Keratinocyte (primary cell): ENCODE data around the gene EPHB3. TPM values are rescaled to one million over a fixed set of nuclear protein-coding genes. Genes with fewer than 3 reads are reported as not detected.

Experiments used
- DNase-seq: peaks from one replicate; pipeline ENCODE4 v3.0.0-alpha.2; 2011; ENCODE audit warnings: low read depth, missing footprints, low spot score
- FAIRE-seq: peaks from 2 replicates; lab custom pipeline; 2011; peaks lifted over from hg19 to GRCh38; lab: Jason Lieb, UNC
- H2AFZ ChIP-seq: 2 replicates; pipeline ENCODE4 v1.6.0; 2012; ENCODE audit warnings: low read length, control low read depth, inconsistent platforms; ENCODE audit not compliant: control insufficient read depth
- H3K27ac ChIP-seq: 2 replicates; pipeline ENCODE4 v1.5.1; 2011; ENCODE audit warnings: low read length; ENCODE audit not compliant: control insufficient read depth, insufficient read depth
- H3K27me3 ChIP-seq: 3 replicates; pipeline ENCODE4 v1.6.0; 2011; ENCODE audit warnings: low read length; ENCODE audit not compliant: control insufficient read depth, insufficient read depth; ENCODE audit errors: extremely low read depth
- H3K36me3 ChIP-seq, 2 experiments: 2 replicates in 1 of 2; 3 replicates in 1 of 2; pipeline ENCODE4 v1.5.1; 2011; ENCODE audit warnings: low read length in 2 of 2, mild to moderate bottlenecking in 1 of 2; ENCODE audit not compliant: control insufficient read depth in 2 of 2, insufficient read depth in 2 of 2; ENCODE audit errors: extremely low read depth in 1 of 2
- H3K4me1 ChIP-seq: 3 replicates; pipeline ENCODE4 v1.5.1; 2011; ENCODE audit warnings: low read length; ENCODE audit not compliant: control insufficient read depth, insufficient read depth; ENCODE audit errors: extremely low read depth
- H3K4me2 ChIP-seq: 3 replicates; pipeline ENCODE4 v1.6.0; 2011; ENCODE audit warnings: low read depth, low read length; ENCODE audit not compliant: control insufficient read depth, insufficient read depth; ENCODE audit errors: extremely low read depth
- H3K4me3 ChIP-seq, 3 experiments: fragments of 200-600 bp in 1 of 3; sonication (generic) in 1 of 3; 2 replicates in 2 of 3; 3 replicates in 1 of 3; pipeline ENCODE4 v1.5.1; 2011 to 2016; ENCODE audit warnings: low read length in 3 of 3, mild to moderate bottlenecking in 3 of 3, control low read depth in 2 of 3, inconsistent platforms in 1 of 3, low read depth in 1 of 3, mixed read lengths in 1 of 3, mixed run types in 1 of 3, moderate library complexity in 1 of 3; ENCODE audit not compliant: control insufficient read depth in 2 of 3, insufficient read depth in 2 of 3; ENCODE audit errors: extremely low read depth in 1 of 3
- H3K79me2 ChIP-seq: 2 replicates; pipeline ENCODE4 v1.6.0; 2012; ENCODE audit warnings: low read length; ENCODE audit not compliant: control insufficient read depth, insufficient read depth
- H3K9ac ChIP-seq: 3 replicates; pipeline ENCODE4 v1.6.0; 2011; ENCODE audit warnings: low read length; ENCODE audit not compliant: control insufficient read depth, insufficient read depth; ENCODE audit errors: extremely low read depth
- H3K9me1 ChIP-seq: 3 replicates; pipeline ENCODE4 v1.6.0; 2011; ENCODE audit warnings: low read length; ENCODE audit not compliant: control insufficient read depth, insufficient read depth; ENCODE audit errors: extremely low read depth
- H3K9me3 ChIP-seq: 2 replicates; pipeline ENCODE4 v1.5.1; 2012; ENCODE audit warnings: low read depth, low read length; ENCODE audit not compliant: control insufficient read depth
- H4K20me1 ChIP-seq: 3 replicates; pipeline ENCODE4 v1.6.0; 2011; ENCODE audit warnings: low read length; ENCODE audit not compliant: control insufficient read depth, insufficient read depth; ENCODE audit errors: extremely low read depth
- EZH2 ChIP-seq: IDR thresholded peaks from one replicate; pipeline ENCODE4 v1.6.1; 2012; ENCODE audit warnings: inconsistent platforms, mild to moderate bottlenecking, low read length, moderate library complexity
- dilution Hi-C: fragments of 300-500 bp; cut with MboI; formaldehyde crosslinking; loops from one replicate; pipeline ENCODE4 v1.7.0; 2020; ENCODE audit warnings: low sequenced_read_pairs; ENCODE audit not compliant: extremely low pct_ligation_motif_present
- polyA plus RNA-seq, 5 experiments: library from polyadenylated mRNA; depleted of rRNA in 3 of 5; stranded (reverse) in 3 of 5; stranded (forward) in 1 of 5; unstranded in 1 of 5; fragments of >200 nt; gene quantifications; 1 replicate in 1 of 5; 2 replicates in 3 of 5; 3 replicates in 1 of 5; pipeline versions ENCODE4 v1.2.1 to v1.2.3, GENCODE V29; 2011 to 2012; ENCODE audit warnings: missing spikeins in 2 of 5, low read depth in 1 of 5, low replicate concordance in 1 of 5
- TF ChIP-seq, protein P1 (sequence below), 3 experiments: IDR thresholded peaks in 1 of 3; conservative IDR thresholded peaks in 1 of 3; optimal IDR thresholded peaks in 1 of 3; 2 replicates in 2 of 3; 3 replicates in 1 of 3; pipeline versions ENCODE3 to v1.5.1; 2011; ENCODE audit warnings: low read length in 3 of 3, mild to moderate bottlenecking in 3 of 3, moderate library complexity in 2 of 3, control low read depth in 1 of 3, inconsistent platforms in 1 of 3; ENCODE audit not compliant: insufficient read depth in 2 of 3; ENCODE audit errors: extremely low read depth in 1 of 3

The EPHB3 gene
- polyA plus RNA-seq, 1 donor (not counting 4 experiments of a cell fraction or from before 2014, with no cell fraction given): 2.2 TPM

GRCh38 chr3:184582646-184583577, 21.3 kb downstream of the EPHB3 start:
- Histone ChIP-seq H4K20me1 (no peaks in the 10 kb centered on the region), H3K9me3 (no peaks in the 10 kb centered on the region), H3K27ac (peak overlapping the region; percentile 47), H3K4me2 (peak overlapping the region; percentile 85), H3K27me3 (no peaks in the 10 kb centered on the region), H2AFZ (peak overlapping the region; percentile 73), H3K9ac (peak overlapping the region; percentile 72), H3K4me3 (peak overlapping the region; percentile 23 to 63 (median 61)), H3K79me2 (no peaks in the 10 kb centered on the region), H3K9me1 (no peaks in the 10 kb centered on the region), H3K4me1 (peaks cover 33% of the 10 kb centered on the region), H3K36me3 (peaks cover 10 to 25% of the 10 kb centered on the region in 2 experiments)
- peak; percentile 47 for TF ChIP-seq EZH2
- TF ChIP-seq, protein P1, sequence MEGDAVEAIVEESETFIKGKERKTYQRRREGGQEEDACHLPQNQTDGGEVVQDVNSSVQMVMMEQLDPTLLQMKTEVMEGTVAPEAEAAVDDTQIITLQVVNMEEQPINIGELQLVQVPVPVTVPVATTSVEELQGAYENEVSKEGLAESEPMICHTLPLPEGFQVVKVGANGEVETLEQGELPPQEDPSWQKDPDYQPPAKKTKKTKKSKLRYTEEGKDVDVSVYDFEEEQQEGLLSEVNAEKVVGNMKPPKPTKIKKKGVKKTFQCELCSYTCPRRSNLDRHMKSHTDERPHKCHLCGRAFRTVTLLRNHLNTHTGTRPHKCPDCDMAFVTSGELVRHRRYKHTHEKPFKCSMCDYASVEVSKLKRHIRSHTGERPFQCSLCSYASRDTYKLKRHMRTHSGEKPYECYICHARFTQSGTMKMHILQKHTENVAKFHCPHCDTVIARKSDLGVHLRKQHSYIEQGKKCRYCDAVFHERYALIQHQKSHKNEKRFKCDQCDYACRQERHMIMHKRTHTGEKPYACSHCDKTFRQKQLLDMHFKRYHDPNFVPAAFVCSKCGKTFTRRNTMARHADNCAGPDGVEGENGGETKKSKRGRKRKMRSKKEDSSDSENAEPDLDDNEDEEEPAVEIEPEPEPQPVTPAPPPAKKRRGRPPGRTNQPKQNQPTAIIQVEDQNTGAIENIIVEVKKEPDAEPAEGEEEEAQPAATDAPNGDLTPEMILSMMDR (optimal IDR thresholded peaks at IDR 0.05 in 1 of 3, IDR thresholded peaks at IDR 0.05 in 1 of 3, conservative IDR thresholded peaks at IDR 0.05 in 1 of 3; ENCODE audit: extremely low read depth in 1 of 3, insufficient read depth in 2 of 3, low read length in 3 of 3): no peak
- FAIRE-seq (peak; percentile 74), DNase-seq (no peak)
- dilution Hi-C loops: no loop called here

DNA sequence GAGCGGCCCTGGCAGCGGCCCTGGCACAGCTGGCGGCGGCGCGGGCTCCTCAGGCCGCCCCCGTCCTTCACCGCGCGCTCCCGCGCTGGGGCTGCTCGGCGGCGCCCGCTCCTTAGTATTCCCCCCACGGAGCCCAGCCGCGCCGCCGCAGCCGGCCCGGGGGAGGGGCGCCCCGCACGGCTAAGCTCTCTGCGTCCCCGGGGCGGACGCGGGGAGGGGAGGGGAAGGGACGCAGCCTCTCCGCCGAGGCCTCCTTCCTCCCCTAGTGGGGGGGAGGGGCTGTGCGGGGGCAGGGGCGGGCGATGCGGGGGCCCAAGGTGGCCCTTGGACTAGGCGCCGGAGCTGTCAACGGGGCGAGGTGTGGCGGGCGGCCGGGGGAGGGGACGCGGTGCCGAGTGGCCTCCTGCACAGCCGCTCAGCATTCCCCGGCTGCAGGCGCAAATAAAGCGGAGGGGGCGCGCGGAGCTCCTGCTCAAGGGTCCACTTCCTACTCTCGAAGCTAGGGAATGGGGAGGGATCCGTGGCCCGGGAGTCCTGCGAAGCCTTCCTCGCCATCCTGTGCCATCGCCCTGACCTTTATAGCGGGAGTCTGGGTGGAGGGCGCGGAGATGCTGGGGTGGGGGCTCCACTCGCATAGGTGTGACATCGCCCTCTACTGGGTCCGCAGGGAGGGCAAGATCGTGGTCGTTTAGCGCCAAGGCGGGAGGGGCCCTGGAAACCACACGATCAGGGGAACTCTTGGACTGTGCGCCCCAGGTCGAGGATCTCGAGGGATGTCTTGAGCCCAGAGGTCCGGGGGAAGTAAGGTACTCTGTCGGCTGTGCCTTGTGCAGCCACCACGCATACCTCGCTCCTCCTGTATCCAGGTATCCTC, 22.2 kb downstream of the EPHB3 start:
- peak overlapping the region; percentile 47 for H3K27ac ChIP-seq

More for the DNA sequence above, 22.2 kb downstream of the EPHB3 start:
- Histone ChIP-seq H4K20me1 (no peaks in the 10 kb centered on the region), H3K27me3 (no peaks in the 10 kb centered on the region), H3K79me2 (no peaks in the 10 kb centered on the region), H3K9me3 (no peaks in the 10 kb centered on the region), H3K4me2 (peak overlapping the region; percentile 85), H3K4me1 (peaks cover 31% of the 10 kb centered on the region), H3K4me3 (peak overlapping the region; percentile 23 to 63 (median 61)), H2AFZ (peak overlapping the region; percentile 73), H3K9ac (peak overlapping the region; percentile 72), H3K36me3 (peaks cover 4 to 18% of the 10 kb centered on the region in 2 experiments), H3K9me1 (no peaks in the 10 kb centered on the region)
- TF ChIP-seq, protein P1 (optimal IDR thresholded peaks at IDR 0.05 in 1 of 3, IDR thresholded peaks at IDR 0.05 in 1 of 3, conservative IDR thresholded peaks at IDR 0.05 in 1 of 3; ENCODE audit: extremely low read depth in 1 of 3, insufficient read depth in 2 of 3, low read length in 3 of 3): peak in 2 of 3 experiments; percentile 11 to 32
- no peak for TF ChIP-seq EZH2
- FAIRE-seq: no peak
- DNase-seq: no peak
- dilution Hi-C loops: no loop called here
